Activated CD8-positive, alpha-beta T cell treated with anti-CD3 and anti-CD28 coated beads for 36 hours (primary cell): Measurements from ENCODE around the gene TMEM39B. TPM values are rescaled to one million over a fixed set of nuclear protein-coding genes. Genes with fewer than 3 reads are reported as not detected.
"Not testable (repeated sequence)": the region's sequence is repeated elsewhere in the genome, so short reads cannot be mapped to it uniquely, and the experiment has no call there.

Experiments
- ATAC-seq: fragments of 200-7000 bp; cut with Tn5 transposase; one replicate; pipeline ENCODE4 v1.10.0; 2021; ENCODE audit warnings: mild to moderate bottlenecking, moderate library complexity
- CTCF ChIA-PET: fragments of 350-600 bp; sonication (Branson Sonifier 250); formaldehyde crosslinking; loops from one replicate; lab custom pipeline; 2021; ENCODE audit warnings: antibody characterized with exemption; lab: Charles Lee
- POLR2A ChIA-PET: fragments of 350-600 bp; sonication (Branson Sonifier 250); formaldehyde crosslinking; loops from one replicate; lab custom pipeline; 2021; ENCODE audit warnings: antibody characterized with exemption; lab: Charles Lee
- DNase-seq: peaks from one replicate; pipeline ENCODE4 v3.0.0-alpha.2; 2020
- H3K27ac Mint-ChIP-seq: one replicate; pipeline ENCODE4 v1.8.0; 2021; ENCODE audit warnings: mild to moderate bottlenecking, mixed read lengths
- H3K27me3 Mint-ChIP-seq: one replicate; pipeline ENCODE4 v1.8.0; 2021; ENCODE audit warnings: mixed read lengths
- H3K36me3 Mint-ChIP-seq: one replicate; pipeline ENCODE4 v1.8.0; 2021; ENCODE audit warnings: low read depth, mixed read lengths
- H3K4me1 Mint-ChIP-seq: one replicate; pipeline ENCODE4 v1.8.0; 2021; ENCODE audit warnings: low read depth, mixed read lengths
- H3K4me3 Mint-ChIP-seq: one replicate; pipeline ENCODE4 v1.8.0; 2021; ENCODE audit warnings: mild to moderate bottlenecking, moderate library complexity, mixed read lengths
- H3K9me3 Mint-ChIP-seq: one replicate; pipeline ENCODE4 v1.8.0; 2021; ENCODE audit warnings: mixed read lengths
- intact Hi-C: fragments of 100-400 bp; cut with micrococcal nuclease; formaldehyde crosslinking; loops from one replicate; pipeline ENCODE4 v1.10.0; 2022
- total RNA-seq, 2 experiments: library from RNA; stranded (reverse); gene quantifications; one replicate each; pipeline ENCODE4 v1.2.3, GENCODE V29; 2021
- TF ChIP-seq, protein P1 (sequence below): fragments of 200-600 bp; IDR thresholded peaks from one replicate; pipeline ENCODE4 v1.8.0; 2022; ENCODE audit warnings: antibody characterized with exemption, mild to moderate bottlenecking

Gene TMEM39B
- total RNA-seq, 2 experiments from 2014 or later = 25.3 to 27.7 TPM

DNA sequence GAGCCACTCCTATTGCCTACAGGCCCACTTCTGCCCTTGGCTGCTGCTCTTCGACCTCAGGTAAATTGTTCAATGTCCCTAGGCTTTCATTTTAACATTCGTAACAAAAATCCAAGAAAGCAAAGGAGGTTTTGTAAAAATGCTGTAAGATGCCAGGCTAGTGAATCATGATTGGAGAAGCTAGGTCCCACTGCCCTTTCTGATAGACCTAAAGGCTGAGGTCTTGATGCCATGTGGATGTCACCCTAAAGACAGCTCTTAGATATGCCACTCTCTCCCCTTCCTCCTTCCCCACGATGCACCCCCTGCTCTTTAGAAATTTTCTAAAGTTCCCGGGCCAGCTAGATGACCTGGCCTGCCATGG lies 9.9 kb upstream of the TMEM39B start:
- POLR2A ChIA-PET = interaction anchor here (0.6 to 1.3 kb wide), 5 partner anchors 9 to 834 kb away, joined by 3 to 8 read pairs (median 3); partner anchors contain the start of genes KPNA6 and TMEM39B
- Mint-ChIP-seq H3K4me3 (no peak overlapping the region), H3K27me3 (no peaks in the 10 kb centered on the region), H3K27ac (peak overlapping the region; percentile 68), H3K4me1 (peaks cover 15% of the 10 kb centered on the region), H3K36me3 (peaks cover 19% of the 10 kb centered on the region), H3K9me3 (no peaks in the 10 kb centered on the region)
- intact Hi-C loops = no loop called here
- CTCF ChIA-PET = interaction anchor here (0.6 to 2.2 kb wide), 22 partner anchors 9 to 323 kb away, joined by 3 to 17 read pairs (median 4); partner anchors contain the start of genes KPNA6, SPOCD1 and TMEM39B
- DNase-seq (no peak), ATAC-seq (no peak)
- TF ChIP-seq, protein P1, sequence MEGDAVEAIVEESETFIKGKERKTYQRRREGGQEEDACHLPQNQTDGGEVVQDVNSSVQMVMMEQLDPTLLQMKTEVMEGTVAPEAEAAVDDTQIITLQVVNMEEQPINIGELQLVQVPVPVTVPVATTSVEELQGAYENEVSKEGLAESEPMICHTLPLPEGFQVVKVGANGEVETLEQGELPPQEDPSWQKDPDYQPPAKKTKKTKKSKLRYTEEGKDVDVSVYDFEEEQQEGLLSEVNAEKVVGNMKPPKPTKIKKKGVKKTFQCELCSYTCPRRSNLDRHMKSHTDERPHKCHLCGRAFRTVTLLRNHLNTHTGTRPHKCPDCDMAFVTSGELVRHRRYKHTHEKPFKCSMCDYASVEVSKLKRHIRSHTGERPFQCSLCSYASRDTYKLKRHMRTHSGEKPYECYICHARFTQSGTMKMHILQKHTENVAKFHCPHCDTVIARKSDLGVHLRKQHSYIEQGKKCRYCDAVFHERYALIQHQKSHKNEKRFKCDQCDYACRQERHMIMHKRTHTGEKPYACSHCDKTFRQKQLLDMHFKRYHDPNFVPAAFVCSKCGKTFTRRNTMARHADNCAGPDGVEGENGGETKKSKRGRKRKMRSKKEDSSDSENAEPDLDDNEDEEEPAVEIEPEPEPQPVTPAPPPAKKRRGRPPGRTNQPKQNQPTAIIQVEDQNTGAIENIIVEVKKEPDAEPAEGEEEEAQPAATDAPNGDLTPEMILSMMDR = no peak

DNA sequence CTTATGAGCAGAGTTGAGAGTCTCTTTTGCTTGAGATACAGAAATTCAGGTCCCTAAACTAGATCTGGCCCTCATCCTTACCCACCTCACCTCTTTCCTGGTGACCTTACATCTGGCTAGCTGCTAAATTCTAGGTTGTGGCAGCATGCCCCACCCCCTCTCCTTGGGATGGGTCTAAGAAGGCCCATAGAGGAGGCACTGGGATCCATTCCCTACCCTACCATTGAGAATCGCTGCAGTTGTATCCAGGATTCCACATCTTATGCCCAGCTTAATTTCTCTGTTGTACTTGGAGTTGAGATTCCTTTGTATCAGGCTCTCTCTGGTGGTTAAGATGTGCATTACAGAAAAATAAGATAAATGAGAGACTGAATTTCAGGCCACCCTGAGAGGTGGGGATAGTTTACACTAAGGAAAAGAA lies 9.5 kb upstream of the TMEM39B start:
- no peak overlapping the region for H3K4me3 Mint-ChIP-seq
- peaks cover 15% of the 10 kb centered on the region for H3K4me1 Mint-ChIP-seq
- DNase-seq (no peak), ATAC-seq (peak; percentile 67)
- POLR2A ChIA-PET = interaction anchor here (0.8 to 1.3 kb wide), 4 partner anchors 9 to 45 kb away, joined by 3 to 8 read pairs (median 5); partner anchors contain the start of genes KPNA6 and TMEM39B
- TF ChIP-seq, protein P1 = peak; percentile 66
- no peaks in the 10 kb centered on the region for H3K9me3 Mint-ChIP-seq
- H3K27ac Mint-ChIP-seq = peak overlapping the region; percentile 68
- CTCF ChIA-PET = interaction anchor here (0.6 to 2.2 kb wide), 22 partner anchors 9 to 323 kb away, joined by 3 to 17 read pairs (median 4); partner anchors contain the start of genes KPNA6, SPOCD1 and TMEM39B
- H3K27me3 Mint-ChIP-seq = no peaks in the 10 kb centered on the region
- intact Hi-C loops = no loop called here
- peaks cover 17% of the 10 kb centered on the region for H3K36me3 Mint-ChIP-seq

DNA sequence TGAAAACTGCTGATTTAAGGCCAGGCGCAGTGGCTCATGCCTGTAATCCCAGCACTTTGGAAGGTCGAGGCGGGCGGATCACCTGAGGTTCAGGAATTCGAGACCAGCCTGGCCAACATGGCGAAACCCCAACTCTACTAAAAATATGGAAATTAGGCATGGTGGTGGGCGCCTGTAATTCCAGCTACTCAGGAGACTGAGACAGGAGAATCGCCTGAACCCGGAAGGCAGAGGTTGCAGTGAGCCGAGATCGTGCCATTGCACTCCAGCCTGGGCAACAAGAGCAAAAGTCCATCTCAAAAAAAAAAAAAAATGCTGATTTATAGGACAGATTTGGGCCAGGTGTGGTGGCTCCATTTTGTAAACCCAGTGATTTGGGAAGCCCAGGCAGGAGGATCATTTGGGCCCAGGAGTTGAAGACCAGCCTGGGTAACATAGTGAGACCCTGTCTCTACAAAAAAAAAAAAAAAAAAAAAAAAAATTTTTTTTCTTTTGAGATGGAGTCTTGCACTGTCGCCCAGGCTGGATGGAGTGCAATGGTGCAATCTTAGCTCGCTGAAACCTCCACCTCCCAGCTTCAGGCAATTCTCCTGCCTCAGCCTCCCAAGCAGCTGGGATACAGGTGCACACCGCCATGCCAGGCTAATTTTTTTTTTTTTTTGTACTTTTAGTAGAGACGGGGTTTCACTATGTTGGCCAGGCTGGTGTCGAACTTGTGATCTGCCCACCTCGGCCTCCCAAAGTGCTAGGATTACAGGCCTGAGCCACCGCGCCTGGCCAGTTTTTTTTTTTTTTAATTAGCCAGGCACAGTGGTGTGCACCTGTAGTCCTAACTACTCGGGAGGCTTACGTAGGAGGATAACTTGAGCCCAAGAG lies 6.9 kb upstream of the TMEM39B start:
- H3K9me3 Mint-ChIP-seq = not testable (repeated sequence)

DNA sequence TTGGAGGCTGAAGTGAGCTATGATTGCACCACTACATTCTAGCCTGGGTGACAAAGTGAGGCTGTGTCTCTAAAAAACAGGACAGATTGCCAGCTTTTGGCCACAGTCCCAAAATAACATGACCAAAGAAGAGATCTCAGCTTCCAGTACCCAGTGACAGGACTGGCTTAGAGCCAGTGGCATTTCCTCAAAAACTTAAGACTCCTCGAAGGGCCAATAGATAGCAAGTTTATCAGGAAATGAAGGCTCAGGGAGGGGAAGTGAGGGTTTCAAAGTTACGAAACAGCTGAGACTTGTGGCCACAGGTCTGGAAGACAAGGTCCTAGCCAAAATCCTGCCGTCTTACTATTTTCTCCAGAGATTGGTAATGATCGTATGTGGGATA lies 6.3 kb upstream of the TMEM39B start:
- TF ChIP-seq, protein P1 = no peak
- POLR2A ChIA-PET = interaction anchor here (0.6 to 0.7 kb wide), 2 partner anchors 13 to 18 kb away, joined by 3 read pairs; no protein-coding TSS in a partner anchor
- Mint-ChIP-seq H3K27me3 (no peaks in the 10 kb centered on the region), H3K36me3 (peaks cover 6% of the 10 kb centered on the region), H3K4me3 (no peak overlapping the region), H3K4me1 (peaks cover 15% of the 10 kb centered on the region), H3K27ac (no peak overlapping the region), H3K9me3 (no peaks in the 10 kb centered on the region)
- CTCF ChIA-PET = interaction anchor here (1.1 to 1.3 kb wide), 4 partner anchors 10 to 277 kb away, joined by 3 read pairs; no protein-coding TSS in a partner anchor
- DNase-seq (no peak), ATAC-seq (peak; percentile 43)
- intact Hi-C loops = no loop called here

More for the DNA sequence above, 6.9 kb upstream of the TMEM39B start:
- ChIA-PET POLR2A (interaction anchor here (0.7 kb wide), 2 partner anchors 17 to 127 kb away, joined by 3 read pairs; no protein-coding TSS in a partner anchor), CTCF (interaction anchor here (1.1 to 1.2 kb wide), 3 partner anchors 10 to 63 kb away, joined by 3 read pairs; no protein-coding TSS in a partner anchor)
- peaks cover 15% of the 10 kb centered on the region for H3K4me1 Mint-ChIP-seq
- H3K4me3 Mint-ChIP-seq, DNase-seq, H3K27ac Mint-ChIP-seq, intact Hi-C loops, H3K36me3 Mint-ChIP-seq, H3K27me3 Mint-ChIP-seq: not testable (repeated sequence)
- ATAC-seq = peak; percentile 29

DNA sequence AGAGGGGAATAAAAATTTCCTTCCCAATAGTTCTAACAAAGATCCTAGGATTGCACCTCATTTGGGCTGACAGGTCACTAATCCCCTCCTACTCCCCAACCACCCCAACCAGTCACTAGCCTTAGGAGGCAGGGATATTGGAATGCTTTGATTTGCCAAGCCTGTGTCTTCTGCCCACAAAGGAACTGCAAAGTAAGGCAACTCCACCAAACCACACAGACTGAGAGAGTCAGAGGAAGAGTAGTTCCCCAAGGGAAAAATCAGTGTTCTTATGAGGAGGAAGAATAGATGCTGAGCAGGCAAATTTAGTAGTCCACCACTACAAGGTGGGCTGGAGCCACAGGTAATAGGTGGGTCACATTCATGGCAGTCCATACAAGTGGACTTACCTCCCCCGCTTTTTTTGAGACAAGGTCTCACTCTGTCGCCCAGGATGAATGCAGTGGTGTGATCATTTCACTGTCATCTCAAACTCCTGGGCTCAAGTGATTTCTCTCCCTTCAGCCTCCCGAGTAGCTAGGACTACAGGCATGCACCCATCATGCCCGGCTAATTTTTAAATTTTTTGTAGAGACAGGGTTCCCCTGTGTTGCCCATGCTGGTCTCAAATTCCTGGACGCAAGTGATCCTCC lies 3.7 kb upstream of the TMEM39B start:
- Mint-ChIP-seq H3K9me3 (no peaks in the 10 kb centered on the region), H3K36me3 (no peaks in the 10 kb centered on the region), H3K4me1 (peaks cover 26% of the 10 kb centered on the region), H3K27me3 (no peaks in the 10 kb centered on the region), H3K27ac (no peak overlapping the region), H3K4me3 (no peak overlapping the region)
- DNase-seq = no peak
- no peak for ATAC-seq
- intact Hi-C loops = no loop called here
- ChIA-PET POLR2A (no interaction called here), CTCF (no interaction called here)
- TF ChIP-seq, protein P1 = no peak
